ENCODE data around the gene IFITM2.
"Not testable (repeated sequence)": the region's sequence is repeated elsewhere in the genome, so short reads cannot be mapped to it uniquely, and the experiment has no call there.

DNA sequence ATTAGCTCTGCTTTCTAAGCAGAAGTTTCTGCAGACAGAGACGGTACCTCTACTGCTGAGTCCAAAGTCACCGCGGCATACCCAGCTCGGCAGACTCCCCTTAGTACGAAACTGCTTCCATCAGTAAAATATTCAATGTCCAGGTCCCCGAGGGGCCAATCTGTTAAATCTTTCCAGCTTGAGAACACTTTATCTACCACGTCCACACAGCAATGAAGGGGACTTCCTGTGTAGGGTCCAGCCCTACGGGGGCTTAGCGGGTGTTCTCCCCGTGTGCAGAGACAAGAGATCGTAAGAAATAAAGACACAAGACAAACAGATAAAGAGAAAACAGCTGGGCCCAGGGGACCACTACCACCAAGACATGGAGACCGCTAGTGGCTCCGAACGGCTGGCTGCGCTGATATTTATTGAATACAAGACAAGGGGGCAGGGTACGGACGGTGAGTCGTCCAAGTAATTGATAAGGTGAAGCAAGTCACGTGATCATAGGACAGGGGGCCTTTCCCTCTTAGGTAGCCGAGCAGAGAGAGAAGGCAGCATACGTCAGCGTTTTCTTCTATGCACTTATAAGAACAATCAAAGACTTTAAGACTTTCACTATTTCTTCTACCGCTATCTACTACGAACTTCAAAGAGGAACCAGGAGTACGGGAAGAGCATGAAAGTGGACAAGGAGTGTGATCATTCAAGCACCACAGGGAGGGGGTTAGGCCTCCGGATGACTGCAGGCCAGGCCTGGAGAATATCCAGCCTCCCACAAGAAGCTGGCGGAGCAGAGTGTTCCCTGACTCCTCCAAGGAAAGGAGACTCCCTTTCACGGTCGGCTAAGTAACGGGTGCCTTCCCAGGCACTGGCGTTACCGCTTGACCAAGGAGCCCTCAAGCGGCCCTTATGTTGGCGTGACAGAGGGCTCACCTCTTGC is 17.2 kb downstream of the IFITM2 start:
- TF ChIP-seq, protein P1, sequence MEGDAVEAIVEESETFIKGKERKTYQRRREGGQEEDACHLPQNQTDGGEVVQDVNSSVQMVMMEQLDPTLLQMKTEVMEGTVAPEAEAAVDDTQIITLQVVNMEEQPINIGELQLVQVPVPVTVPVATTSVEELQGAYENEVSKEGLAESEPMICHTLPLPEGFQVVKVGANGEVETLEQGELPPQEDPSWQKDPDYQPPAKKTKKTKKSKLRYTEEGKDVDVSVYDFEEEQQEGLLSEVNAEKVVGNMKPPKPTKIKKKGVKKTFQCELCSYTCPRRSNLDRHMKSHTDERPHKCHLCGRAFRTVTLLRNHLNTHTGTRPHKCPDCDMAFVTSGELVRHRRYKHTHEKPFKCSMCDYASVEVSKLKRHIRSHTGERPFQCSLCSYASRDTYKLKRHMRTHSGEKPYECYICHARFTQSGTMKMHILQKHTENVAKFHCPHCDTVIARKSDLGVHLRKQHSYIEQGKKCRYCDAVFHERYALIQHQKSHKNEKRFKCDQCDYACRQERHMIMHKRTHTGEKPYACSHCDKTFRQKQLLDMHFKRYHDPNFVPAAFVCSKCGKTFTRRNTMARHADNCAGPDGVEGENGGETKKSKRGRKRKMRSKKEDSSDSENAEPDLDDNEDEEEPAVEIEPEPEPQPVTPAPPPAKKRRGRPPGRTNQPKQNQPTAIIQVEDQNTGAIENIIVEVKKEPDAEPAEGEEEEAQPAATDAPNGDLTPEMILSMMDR (IDR thresholded peaks at IDR 0.05; ENCODE audit: low read depth, low read length, missing input control): not testable (repeated sequence)
- TF ChIP-seq, protein P2, sequence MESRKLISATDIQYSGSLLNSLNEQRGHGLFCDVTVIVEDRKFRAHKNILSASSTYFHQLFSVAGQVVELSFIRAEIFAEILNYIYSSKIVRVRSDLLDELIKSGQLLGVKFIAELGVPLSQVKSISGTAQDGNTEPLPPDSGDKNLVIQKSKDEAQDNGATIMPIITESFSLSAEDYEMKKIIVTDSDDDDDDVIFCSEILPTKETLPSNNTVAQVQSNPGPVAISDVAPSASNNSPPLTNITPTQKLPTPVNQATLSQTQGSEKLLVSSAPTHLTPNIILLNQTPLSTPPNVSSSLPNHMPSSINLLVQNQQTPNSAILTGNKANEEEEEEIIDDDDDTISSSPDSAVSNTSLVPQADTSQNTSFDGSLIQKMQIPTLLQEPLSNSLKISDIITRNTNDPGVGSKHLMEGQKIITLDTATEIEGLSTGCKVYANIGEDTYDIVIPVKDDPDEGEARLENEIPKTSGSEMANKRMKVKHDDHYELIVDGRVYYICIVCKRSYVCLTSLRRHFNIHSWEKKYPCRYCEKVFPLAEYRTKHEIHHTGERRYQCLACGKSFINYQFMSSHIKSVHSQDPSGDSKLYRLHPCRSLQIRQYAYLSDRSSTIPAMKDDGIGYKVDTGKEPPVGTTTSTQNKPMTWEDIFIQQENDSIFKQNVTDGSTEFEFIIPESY (IDR thresholded peaks at IDR 0.05): not testable (repeated sequence)
- TF ChIP-seq, protein P3, sequence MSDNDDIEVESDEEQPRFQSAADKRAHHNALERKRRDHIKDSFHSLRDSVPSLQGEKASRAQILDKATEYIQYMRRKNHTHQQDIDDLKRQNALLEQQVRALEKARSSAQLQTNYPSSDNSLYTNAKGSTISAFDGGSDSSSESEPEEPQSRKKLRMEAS (IDR thresholded peaks at IDR 0.05): not testable (repeated sequence)
- not testable (repeated sequence) for TF ChIP-seq YY1 (IDR thresholded peaks at IDR 0.05); FOXA2 (IDR thresholded peaks at IDR 0.05); GABPA (IDR thresholded peaks at IDR 0.05 in 1 of 2, conservative IDR thresholded peaks at IDR 0.05 in 1 of 2); EGR1 (IDR thresholded peaks at IDR 0.05; ENCODE audit: low read depth in 2 of 2); SP1 (IDR thresholded peaks at IDR 0.05); RXRA (IDR thresholded peaks at IDR 0.05); JUND (IDR thresholded peaks at IDR 0.05)
- TF ChIP-seq, protein P4, sequence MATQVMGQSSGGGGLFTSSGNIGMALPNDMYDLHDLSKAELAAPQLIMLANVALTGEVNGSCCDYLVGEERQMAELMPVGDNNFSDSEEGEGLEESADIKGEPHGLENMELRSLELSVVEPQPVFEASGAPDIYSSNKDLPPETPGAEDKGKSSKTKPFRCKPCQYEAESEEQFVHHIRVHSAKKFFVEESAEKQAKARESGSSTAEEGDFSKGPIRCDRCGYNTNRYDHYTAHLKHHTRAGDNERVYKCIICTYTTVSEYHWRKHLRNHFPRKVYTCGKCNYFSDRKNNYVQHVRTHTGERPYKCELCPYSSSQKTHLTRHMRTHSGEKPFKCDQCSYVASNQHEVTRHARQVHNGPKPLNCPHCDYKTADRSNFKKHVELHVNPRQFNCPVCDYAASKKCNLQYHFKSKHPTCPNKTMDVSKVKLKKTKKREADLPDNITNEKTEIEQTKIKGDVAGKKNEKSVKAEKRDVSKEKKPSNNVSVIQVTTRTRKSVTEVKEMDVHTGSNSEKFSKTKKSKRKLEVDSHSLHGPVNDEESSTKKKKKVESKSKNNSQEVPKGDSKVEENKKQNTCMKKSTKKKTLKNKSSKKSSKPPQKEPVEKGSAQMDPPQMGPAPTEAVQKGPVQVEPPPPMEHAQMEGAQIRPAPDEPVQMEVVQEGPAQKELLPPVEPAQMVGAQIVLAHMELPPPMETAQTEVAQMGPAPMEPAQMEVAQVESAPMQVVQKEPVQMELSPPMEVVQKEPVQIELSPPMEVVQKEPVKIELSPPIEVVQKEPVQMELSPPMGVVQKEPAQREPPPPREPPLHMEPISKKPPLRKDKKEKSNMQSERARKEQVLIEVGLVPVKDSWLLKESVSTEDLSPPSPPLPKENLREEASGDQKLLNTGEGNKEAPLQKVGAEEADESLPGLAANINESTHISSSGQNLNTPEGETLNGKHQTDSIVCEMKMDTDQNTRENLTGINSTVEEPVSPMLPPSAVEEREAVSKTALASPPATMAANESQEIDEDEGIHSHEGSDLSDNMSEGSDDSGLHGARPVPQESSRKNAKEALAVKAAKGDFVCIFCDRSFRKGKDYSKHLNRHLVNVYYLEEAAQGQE (IDR thresholded peaks at IDR 0.05): not testable (repeated sequence)

Data from liver (tissue), 3 donors.